SK-N-SH (cell line): ENCODE data around the gene RDX. TPM values are rescaled to one million over a fixed set of nuclear protein-coding genes. Genes with fewer than 3 reads are reported as not detected.

Source experiments
- CTCF ChIA-PET: fragments of 300-600, 350-600 bp; formaldehyde crosslinking; extraction: SDS; loops from one replicate; lab custom pipeline; 2021; lab: Yijun Ruan, JAX
- POLR2A ChIA-PET: fragments of 350-600 bp; sonication (Branson Sonifier 250); formaldehyde crosslinking; extraction: SDS; loops from one replicate; lab custom pipeline; 2020; ENCODE audit warnings: antibody characterized with exemption, inconsistent platforms; lab: Yijun Ruan, JAX
- DNase-seq: peaks from one replicate; pipeline ENCODE4 v3.0.0; 2012
- H2AFZ ChIP-seq: fragments of 200-600 bp; sonication (generic); 2 replicates; pipeline ENCODE4 v1.8.1; 2016; ENCODE audit warnings: antibody characterized with exemption, mild to moderate bottlenecking, low read depth
- H3F3A ChIP-seq: fragments of 200-600 bp; sonication (generic); replicated peaks from 2 replicates; pipeline ENCODE3; 2016; ENCODE audit warnings: antibody characterized with exemption, mild to moderate bottlenecking; ENCODE audit not compliant: insufficient read depth
- H3K27ac ChIP-seq, 2 experiments: fragments of 200-500 bp in 1 of 2; fragments of 200-600 bp in 1 of 2; sonication (Bioruptor generic) in 1 of 2; sonication (generic), shearing (Covaris generic) in 1 of 2; 2 replicates each; pipeline versions ENCODE4 v1.5.1 to v1.6.1; 2014 to 2016; ENCODE audit warnings: low read depth in 2 of 2, inconsistent platforms in 1 of 2, low read length in 1 of 2, mild to moderate bottlenecking in 1 of 2, mixed read lengths in 1 of 2
- H3K27me3 ChIP-seq: fragments of 200-600 bp; sonication (generic), shearing (Covaris generic); 2 replicates; pipeline ENCODE4 v1.6.1; 2016; ENCODE audit warnings: mixed run types; ENCODE audit not compliant: insufficient read depth
- H3K36me3 ChIP-seq, 2 experiments: fragments of 200-500 bp in 1 of 2; fragments of 200-600 bp in 1 of 2; sonication (Bioruptor generic) in 1 of 2; sonication (generic) in 1 of 2; replicated peaks in 1 of 2; 2 replicates each; pipeline versions ENCODE3 to v1.5.1; 2014 to 2016; ENCODE audit warnings: low read length in 1 of 2, mild to moderate bottlenecking in 1 of 2; ENCODE audit not compliant: insufficient read depth in 2 of 2, control insufficient read depth in 1 of 2
- H3K4me1 ChIP-seq, 2 experiments: fragments of 200-500 bp in 1 of 2; fragments of 200-600 bp in 1 of 2; sonication (Bioruptor generic) in 1 of 2; sonication (generic), shearing (Covaris generic) in 1 of 2; 2 replicates each; pipeline versions ENCODE4 v1.5.1 to v1.6.1; 2014 to 2016; ENCODE audit warnings: low read depth in 1 of 2, low read length in 1 of 2, mixed run types in 1 of 2; ENCODE audit not compliant: insufficient read depth in 2 of 2, control insufficient read depth in 1 of 2
- H3K4me2 ChIP-seq: fragments of 200-600 bp; sonication (generic), shearing (Covaris generic); 2 replicates; pipeline ENCODE4 v1.6.1; 2017; ENCODE audit warnings: mixed run types
- H3K4me3 ChIP-seq, 2 experiments: fragments of 200-500 bp in 1 of 2; fragments of 200-600 bp in 1 of 2; sonication (Bioruptor generic) in 1 of 2; sonication (generic), shearing (Covaris generic) in 1 of 2; 2 replicates each; pipeline versions ENCODE4 v1.5.1 to v1.8.1; 2014 to 2016; ENCODE audit warnings: low read depth in 2 of 2, inconsistent platforms in 1 of 2, low read length in 1 of 2, mild to moderate bottlenecking in 1 of 2, mixed read lengths in 1 of 2, moderate library complexity in 1 of 2
- H3K79me2 ChIP-seq: fragments of 200-600 bp; sonication (generic); 2 replicates; pipeline ENCODE4 v1.8.1; 2017; ENCODE audit warnings: mild to moderate bottlenecking; ENCODE audit not compliant: insufficient read depth
- H3K9ac ChIP-seq: fragments of 200-600 bp; sonication (generic); 2 replicates; pipeline ENCODE4 v1.6.1; 2017; ENCODE audit warnings: mixed run types
- H3K9me2 ChIP-seq: fragments of 200-600 bp; sonication (generic); 2 replicates; pipeline ENCODE4 v1.6.1; 2017; ENCODE audit warnings: mixed run types
- H3K9me3 ChIP-seq: fragments of 200-600 bp; sonication (generic); 2 replicates; pipeline ENCODE4 v1.6.1; 2017; ENCODE audit warnings: mixed run types, mild to moderate bottlenecking, moderate library complexity
- H4K20me1 ChIP-seq: fragments of 200-600 bp; sonication (generic); 2 replicates; pipeline ENCODE4 v1.6.1; 2017; ENCODE audit warnings: mild to moderate bottlenecking, mixed run types; ENCODE audit not compliant: insufficient read depth
- ELF1 ChIP-seq: IDR thresholded peaks from 2 replicates; pipeline ENCODE4 v1.4.0; 2012
- EZH2phosphoT487 ChIP-seq: fragments of 200-600 bp; sonication (generic); IDR thresholded peaks from 2 replicates; pipeline ENCODE4 v1.6.1; 2017; ENCODE audit warnings: low read depth, mixed run types, mild to moderate bottlenecking, antibody characterized with exemption, moderate library complexity, borderline replicate concordance
- FOXJ3 ChIP-seq: sonication (generic); formaldehyde crosslinking; IDR thresholded peaks from 2 replicates; pipeline ENCODE4 v1.5.1; 2020; ENCODE audit warnings: mild to moderate bottlenecking, missing genetic modification reagents
- IRF3 ChIP-seq: fragments of 150-350 bp; IDR thresholded peaks from 2 replicates; pipeline ENCODE4 v1.6.1; 2016; ENCODE audit warnings: mild to moderate bottlenecking, low read depth, low read length
- MEF2A ChIP-seq: IDR thresholded peaks from 2 replicates; pipeline ENCODE4 v1.4.0; 2012; ENCODE audit warnings: low read depth, borderline replicate concordance
- MXI1 ChIP-seq: IDR thresholded peaks from 2 replicates; pipeline ENCODE4 v1.6.1; 2012; ENCODE audit warnings: mild to moderate bottlenecking, low read depth, low read length, improper control_type of control experiment
- RCOR1 ChIP-seq: fragments of 150-350 bp; IDR thresholded peaks from 2 replicates; pipeline ENCODE4 v1.6.1; 2017; ENCODE audit warnings: antibody characterized with exemption, low read length
- SIN3A ChIP-seq: IDR thresholded peaks from 2 replicates; pipeline ENCODE4 v1.6.1; 2012; ENCODE audit warnings: low read depth, mild to moderate bottlenecking, low read length, moderate library complexity, borderline replicate concordance
- SMC3 ChIP-seq: IDR thresholded peaks from 2 replicates; pipeline ENCODE4 v1.6.1; 2012; ENCODE audit warnings: low read depth, low read length, improper control_type of control experiment
- TEAD4 ChIP-seq: IDR thresholded peaks from 2 replicates; pipeline ENCODE4 v1.4.0; 2012; ENCODE audit warnings: mild to moderate bottlenecking, borderline replicate concordance; ENCODE audit not compliant: insufficient read depth
- YY1 ChIP-seq: IDR thresholded peaks from 2 replicates; pipeline ENCODE4 v1.4.0; 2012; ENCODE audit warnings: low read depth, mild to moderate bottlenecking
- WGBS: methylation state at CpG from one replicate; pipeline ENCODE4 v1.1.6; 2017; ENCODE audit warnings: low lambda C conversion rate; 5-methylcytosine and 5-hydroxymethylcytosine counted together
- polyA plus RNA-seq, 3 experiments: library from polyadenylated mRNA; depleted of rRNA; stranded (reverse); fragments of >200 nt; gene quantifications; 2 replicates each; pipeline ENCODE4 v1.2.3, GENCODE V29; 2012
- TF ChIP-seq, protein P1 (sequence below): IDR thresholded peaks from 2 replicates; pipeline ENCODE4; 2012
- TF ChIP-seq, protein P2 (sequence below): IDR thresholded peaks from 2 replicates; pipeline ENCODE4 v1.6.1; 2012; ENCODE audit warnings: mild to moderate bottlenecking, low read depth, low read length, moderate library complexity
- TF ChIP-seq, protein P3 (sequence below): fragments of 150-350 bp; IDR thresholded peaks from 2 replicates; pipeline ENCODE4 v1.6.1; 2017; ENCODE audit warnings: antibody characterized with exemption, low read length, low read depth, borderline replicate concordance
- TF ChIP-seq, protein P4 (sequence below): IDR thresholded peaks from 2 replicates; pipeline ENCODE4 v1.4.0; 2012; ENCODE audit warnings: low read depth, borderline replicate concordance

RDX gene
- polyA plus RNA-seq, 1 of the 3 experiments (the other 2 are of a cell fraction), result 29.4 TPM

DNA sequence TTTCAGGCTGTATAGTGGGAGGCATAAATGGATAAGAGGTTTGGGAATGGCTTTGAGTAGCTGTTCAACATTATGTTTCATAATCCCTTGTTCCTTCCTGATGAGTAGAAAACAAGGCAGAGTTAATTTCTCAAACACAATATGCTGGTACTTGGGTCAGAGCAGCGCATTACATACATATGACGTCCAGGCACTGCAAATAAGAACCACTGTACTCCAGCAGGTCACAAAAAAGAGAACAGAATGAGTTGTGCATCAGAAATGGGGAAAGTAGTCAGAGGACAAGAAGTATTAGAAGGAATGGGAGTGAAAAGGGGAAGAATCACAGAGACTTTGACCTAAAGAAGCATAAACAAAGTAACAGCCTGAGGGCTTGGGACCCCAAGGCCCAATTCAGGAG is 44.0 kb upstream of the RDX start:
- CTCF ChIA-PET, result interaction anchor here (1.2 kb wide), 1 partner anchor 139 kb away, joined by 5 read pairs; no protein-coding TSS in a partner anchor
- POLR2A ChIA-PET, result no interaction called here
- TF ChIP-seq, protein P1, sequence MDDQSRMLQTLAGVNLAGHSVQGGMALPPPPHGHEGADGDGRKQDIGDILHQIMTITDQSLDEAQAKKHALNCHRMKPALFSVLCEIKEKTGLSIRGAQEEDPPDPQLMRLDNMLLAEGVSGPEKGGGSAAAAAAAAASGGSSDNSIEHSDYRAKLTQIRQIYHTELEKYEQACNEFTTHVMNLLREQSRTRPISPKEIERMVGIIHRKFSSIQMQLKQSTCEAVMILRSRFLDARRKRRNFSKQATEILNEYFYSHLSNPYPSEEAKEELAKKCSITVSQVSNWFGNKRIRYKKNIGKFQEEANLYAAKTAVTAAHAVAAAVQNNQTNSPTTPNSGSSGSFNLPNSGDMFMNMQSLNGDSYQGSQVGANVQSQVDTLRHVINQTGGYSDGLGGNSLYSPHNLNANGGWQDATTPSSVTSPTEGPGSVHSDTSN, result no peak
- TF ChIP-seq, protein P2, sequence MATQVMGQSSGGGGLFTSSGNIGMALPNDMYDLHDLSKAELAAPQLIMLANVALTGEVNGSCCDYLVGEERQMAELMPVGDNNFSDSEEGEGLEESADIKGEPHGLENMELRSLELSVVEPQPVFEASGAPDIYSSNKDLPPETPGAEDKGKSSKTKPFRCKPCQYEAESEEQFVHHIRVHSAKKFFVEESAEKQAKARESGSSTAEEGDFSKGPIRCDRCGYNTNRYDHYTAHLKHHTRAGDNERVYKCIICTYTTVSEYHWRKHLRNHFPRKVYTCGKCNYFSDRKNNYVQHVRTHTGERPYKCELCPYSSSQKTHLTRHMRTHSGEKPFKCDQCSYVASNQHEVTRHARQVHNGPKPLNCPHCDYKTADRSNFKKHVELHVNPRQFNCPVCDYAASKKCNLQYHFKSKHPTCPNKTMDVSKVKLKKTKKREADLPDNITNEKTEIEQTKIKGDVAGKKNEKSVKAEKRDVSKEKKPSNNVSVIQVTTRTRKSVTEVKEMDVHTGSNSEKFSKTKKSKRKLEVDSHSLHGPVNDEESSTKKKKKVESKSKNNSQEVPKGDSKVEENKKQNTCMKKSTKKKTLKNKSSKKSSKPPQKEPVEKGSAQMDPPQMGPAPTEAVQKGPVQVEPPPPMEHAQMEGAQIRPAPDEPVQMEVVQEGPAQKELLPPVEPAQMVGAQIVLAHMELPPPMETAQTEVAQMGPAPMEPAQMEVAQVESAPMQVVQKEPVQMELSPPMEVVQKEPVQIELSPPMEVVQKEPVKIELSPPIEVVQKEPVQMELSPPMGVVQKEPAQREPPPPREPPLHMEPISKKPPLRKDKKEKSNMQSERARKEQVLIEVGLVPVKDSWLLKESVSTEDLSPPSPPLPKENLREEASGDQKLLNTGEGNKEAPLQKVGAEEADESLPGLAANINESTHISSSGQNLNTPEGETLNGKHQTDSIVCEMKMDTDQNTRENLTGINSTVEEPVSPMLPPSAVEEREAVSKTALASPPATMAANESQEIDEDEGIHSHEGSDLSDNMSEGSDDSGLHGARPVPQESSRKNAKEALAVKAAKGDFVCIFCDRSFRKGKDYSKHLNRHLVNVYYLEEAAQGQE, result no peak
- TF ChIP-seq MEF2A, result no peak
- H3K27ac ChIP-seq, result no peak overlapping the region
- WGBS, result 36% methylated on average over 2 of the region's 2 CpGs
- no peaks in the 10 kb centered on the region for H3K9me2 ChIP-seq
- H2AFZ ChIP-seq, result no peak overlapping the region
- H3K9ac ChIP-seq, result no peak overlapping the region
- H3K9me3 ChIP-seq, result no peaks in the 10 kb centered on the region
- no peaks in the 10 kb centered on the region for H3K27me3 ChIP-seq
- no peaks in the 10 kb centered on the region for H3K4me1 ChIP-seq
- H4K20me1 ChIP-seq, result no peaks in the 10 kb centered on the region
- H3K4me2 ChIP-seq, result no peak overlapping the region
- H3K4me3 ChIP-seq, result no peak overlapping the region
- DNase-seq, result no peak
- no peaks in the 10 kb centered on the region for H3K36me3 ChIP-seq
- H3F3A ChIP-seq, result no peaks in the 10 kb centered on the region
- no peaks in the 10 kb centered on the region for H3K79me2 ChIP-seq

DNA sequence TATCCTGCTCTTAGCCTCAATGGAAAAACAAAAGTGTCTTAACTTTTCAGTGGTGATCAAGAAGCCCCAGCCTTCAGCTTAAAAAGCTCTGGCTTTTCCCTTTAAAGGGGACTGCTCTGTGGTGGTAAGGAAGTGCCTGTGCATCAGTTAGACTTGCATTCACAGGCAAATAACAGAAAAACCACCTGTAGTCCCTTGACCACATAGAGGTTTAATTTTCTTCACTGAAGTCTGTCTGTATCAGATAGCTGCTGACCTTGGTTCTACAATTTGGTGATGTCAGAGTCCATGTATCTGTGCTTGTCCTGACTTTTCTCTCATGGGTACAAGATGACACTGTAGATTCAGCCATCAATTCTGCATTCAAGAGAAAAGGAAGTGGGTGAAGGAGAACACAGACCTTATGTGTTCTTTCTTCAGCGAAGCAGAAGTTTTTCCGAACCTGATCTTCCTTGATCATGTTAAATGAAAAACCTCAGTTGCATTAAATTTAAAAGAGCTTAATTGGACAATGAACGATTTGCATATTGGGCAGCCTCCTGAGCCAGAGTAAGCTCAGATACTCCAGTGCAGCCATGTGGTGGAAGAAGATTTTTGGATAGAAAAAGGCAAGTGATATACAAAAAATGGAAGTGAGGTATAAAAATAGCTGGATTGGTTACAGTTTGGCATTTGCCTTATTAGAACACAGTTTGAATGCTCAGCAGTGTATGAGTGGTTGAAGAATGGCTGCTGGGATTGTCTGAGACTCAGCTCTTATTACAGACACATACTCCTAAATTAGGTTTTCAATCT is 43.2 kb upstream of the RDX start:
- Histone ChIP-seq H3K27me3 (no peaks in the 10 kb centered on the region), H3K27ac (no peak overlapping the region), H3K4me1 (no peaks in the 10 kb centered on the region), H3K9ac (no peak overlapping the region), H3K36me3 (no peaks in the 10 kb centered on the region), H2AFZ (no peak overlapping the region), H3K4me2 (no peak overlapping the region), H3K79me2 (no peaks in the 10 kb centered on the region), H3F3A (no peaks in the 10 kb centered on the region), H4K20me1 (no peaks in the 10 kb centered on the region), H3K4me3 (no peak overlapping the region), H3K9me3 (no peaks in the 10 kb centered on the region), H3K9me2 (no peaks in the 10 kb centered on the region)
- TF ChIP-seq FOXJ3 (no peak), SMC3 (no peak), IRF3 (no peak), EZH2phosphoT487 (no peak), ELF1 (no peak), YY1 (no peak), TEAD4 (no peak), SIN3A (no peak), RCOR1 (no peak), MXI1 (no peak)
- TF ChIP-seq, protein P1, result no peak
- TF ChIP-seq, protein P3, sequence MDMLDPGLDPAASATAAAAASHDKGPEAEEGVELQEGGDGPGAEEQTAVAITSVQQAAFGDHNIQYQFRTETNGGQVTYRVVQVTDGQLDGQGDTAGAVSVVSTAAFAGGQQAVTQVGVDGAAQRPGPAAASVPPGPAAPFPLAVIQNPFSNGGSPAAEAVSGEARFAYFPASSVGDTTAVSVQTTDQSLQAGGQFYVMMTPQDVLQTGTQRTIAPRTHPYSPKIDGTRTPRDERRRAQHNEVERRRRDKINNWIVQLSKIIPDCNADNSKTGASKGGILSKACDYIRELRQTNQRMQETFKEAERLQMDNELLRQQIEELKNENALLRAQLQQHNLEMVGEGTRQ, result no peak
- TF ChIP-seq, protein P4, sequence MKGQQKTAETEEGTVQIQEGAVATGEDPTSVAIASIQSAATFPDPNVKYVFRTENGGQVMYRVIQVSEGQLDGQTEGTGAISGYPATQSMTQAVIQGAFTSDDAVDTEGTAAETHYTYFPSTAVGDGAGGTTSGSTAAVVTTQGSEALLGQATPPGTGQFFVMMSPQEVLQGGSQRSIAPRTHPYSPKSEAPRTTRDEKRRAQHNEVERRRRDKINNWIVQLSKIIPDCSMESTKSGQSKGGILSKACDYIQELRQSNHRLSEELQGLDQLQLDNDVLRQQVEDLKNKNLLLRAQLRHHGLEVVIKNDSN, result no peak
- no peak for DNase-seq
- POLR2A ChIA-PET, result no interaction called here
- CTCF ChIA-PET, result interaction anchor here (1.2 kb wide), 1 partner anchor 138 kb away, joined by 5 read pairs; no protein-coding TSS in a partner anchor
- WGBS, result 87% methylated on average over 3 of the region's 3 CpGs
